NCI-H526 treated with DMSO at 0.1 percent for 48 hours (cell line): ENCODE data around the gene RNF5.
"Not testable (repeated sequence)": the region's sequence is repeated elsewhere in the genome, so short reads cannot be mapped to it uniquely, and the experiment has no call there.

ENCODE experiments used
- DNase-seq: peaks from one replicate; lab custom pipeline; 2025; lab: John Stamatoyannopoulos, UW

The RNF5 gene

DNA sequence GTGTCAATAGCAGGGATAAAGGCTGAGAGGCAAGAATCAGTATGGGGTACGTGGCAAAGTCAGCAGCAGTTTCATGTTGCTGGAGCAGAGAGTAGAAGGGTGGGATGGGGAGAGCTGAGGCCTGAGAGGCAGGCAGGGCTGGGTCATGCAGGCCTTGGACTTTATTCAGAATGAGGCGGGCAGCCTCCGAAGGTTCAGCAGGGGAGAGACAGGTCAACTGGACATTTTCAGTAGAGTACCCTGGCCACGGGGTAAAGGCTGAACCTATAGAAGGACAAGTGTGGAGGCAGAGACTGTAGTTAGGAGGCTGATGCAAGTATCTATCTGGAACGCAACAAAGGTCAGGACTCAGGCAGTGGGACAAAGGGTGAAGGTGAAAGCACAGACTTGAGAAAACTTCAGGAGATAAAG, 32.0 kb downstream of the RNF5 start:
- no peak for DNase-seq

DNA sequence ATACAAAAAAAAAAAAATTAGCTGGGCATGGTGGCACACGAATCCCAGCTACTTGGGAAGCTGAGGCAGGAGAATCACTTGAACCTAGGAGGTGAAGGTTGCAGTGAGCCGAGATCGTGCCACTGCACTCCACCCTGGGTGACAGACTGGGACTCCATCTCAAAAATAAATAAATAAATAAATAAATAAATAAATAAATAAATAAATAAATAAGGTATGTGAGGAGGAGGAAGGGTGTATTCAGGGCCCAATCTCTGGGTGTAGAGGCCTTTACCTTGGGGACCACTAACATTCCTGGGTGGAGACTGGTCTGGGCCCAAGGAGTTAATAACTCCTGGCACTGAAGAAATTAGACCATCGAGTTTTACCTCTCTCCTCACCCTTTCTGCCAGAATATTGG, 33.2 kb downstream of the RNF5 start:
- DNase-seq, result not testable (repeated sequence)

- no peak for DNase-seq
Observed at GRCh38 chr6:32212076-32212760, 34.0 kb downstream of the RNF5 start.

DNA sequence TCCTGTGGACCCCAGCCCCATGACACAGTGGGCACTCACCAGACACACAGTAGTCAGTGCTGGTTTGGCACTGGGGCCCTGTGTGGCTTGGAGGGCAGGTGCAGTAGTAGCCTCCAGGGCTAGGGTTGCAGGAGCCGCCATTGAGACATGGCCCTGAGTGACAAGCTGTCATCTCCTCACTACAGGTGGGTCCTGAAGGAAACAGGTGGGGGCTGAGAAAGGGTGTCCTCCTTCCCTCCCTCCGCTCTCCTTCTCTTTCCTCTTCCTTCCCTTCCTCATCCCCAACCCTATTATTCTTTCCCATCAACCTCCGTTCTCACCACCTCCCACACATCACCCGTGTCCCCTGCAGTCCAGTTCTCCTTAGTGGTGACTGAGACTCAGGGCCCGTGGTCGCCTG, 35.4 kb downstream of the RNF5 start:
- DNase-seq, result no peak

GRCh38 chr6:32214126-32214525, 35.9 kb downstream of the RNF5 start:
- DNase-seq, result no peak

GRCh38 chr6:32215617-32216016, 37.4 kb downstream of the RNF5 start:
- no peak for DNase-seq

DNA sequence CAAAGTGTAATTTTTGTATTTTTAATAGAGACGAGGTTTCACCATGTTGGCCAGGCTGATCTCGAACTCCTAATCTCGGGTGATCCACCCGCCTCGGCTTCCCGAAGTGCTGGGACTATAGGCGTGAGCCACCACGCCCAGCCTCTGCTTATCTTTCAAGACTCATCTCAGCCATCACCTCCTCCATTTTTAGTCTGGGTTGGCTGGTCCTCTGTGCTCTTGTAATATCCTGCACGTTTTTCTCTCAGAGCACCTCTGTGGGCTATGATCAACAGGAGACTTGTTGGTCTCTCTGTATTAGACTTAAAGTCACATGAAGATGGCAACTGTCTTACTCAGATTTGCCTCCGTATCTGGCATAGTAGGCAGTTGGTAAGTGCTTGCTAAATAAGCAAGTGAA, 38.1 kb downstream of the RNF5 start:
- no peak for DNase-seq

DNA sequence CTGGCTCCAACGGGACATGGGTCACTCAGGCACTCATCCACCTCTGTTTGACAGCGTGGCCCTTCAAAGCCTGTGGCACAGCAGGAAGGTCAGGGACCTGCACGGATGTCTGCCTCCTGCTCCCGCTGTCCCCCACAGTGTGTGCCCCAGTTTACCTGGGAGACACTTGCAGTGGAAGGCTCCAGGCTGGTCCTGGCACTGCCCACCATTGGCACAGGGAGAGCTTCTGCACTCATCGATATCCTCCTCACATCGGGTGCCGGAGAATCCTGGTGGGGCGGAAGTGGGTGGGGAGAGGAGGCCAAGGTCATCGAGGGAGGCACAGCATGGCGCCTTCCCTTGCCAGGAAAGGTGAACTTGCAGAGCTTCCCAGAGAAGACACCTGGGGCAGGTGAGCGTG, 38.8 kb downstream of the RNF5 start:
- DNase-seq, result no peak

DNA sequence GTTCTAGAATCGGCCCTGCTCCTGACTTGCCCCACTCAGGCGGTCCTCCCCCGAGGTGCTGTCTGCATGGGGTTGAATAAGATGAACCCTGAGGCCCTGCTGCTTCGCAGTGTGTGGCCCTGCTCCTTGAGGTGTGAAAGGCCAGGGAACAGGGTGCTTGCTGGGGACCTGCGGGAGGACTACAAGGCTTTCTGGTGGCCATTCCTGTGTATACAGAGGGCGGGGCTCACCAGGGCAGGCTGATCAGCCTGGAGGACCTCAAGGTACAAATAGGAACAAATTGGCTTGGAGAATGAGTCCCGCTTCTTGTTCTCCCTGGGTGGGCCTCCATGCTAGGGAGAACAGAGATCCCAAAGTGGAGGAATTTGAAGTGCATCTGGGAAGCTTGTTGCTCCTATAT, 40.0 kb downstream of the RNF5 start:
- DNase-seq, result no peak

DNA sequence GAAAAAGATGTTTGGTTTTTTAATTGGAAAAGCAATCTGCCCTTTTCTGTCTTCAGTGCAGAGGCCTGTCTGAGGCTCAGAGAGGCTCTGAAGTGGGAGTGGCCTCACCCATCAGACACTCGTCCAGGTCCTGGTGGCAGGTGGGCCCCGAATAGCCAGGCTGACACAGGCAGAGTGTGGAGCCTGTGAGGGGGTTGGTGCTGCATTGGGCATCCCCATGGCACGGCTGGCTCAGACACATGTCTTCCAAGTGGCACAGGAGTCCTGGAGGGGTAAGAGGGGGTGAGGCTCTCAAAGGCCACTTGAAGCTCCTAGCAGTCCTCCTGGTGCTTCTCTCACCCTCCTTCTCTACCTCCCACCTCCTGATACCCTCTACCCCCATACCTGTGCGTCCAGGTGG, 41.8 kb downstream of the RNF5 start:
- DNase-seq, result no peak

DNA sequence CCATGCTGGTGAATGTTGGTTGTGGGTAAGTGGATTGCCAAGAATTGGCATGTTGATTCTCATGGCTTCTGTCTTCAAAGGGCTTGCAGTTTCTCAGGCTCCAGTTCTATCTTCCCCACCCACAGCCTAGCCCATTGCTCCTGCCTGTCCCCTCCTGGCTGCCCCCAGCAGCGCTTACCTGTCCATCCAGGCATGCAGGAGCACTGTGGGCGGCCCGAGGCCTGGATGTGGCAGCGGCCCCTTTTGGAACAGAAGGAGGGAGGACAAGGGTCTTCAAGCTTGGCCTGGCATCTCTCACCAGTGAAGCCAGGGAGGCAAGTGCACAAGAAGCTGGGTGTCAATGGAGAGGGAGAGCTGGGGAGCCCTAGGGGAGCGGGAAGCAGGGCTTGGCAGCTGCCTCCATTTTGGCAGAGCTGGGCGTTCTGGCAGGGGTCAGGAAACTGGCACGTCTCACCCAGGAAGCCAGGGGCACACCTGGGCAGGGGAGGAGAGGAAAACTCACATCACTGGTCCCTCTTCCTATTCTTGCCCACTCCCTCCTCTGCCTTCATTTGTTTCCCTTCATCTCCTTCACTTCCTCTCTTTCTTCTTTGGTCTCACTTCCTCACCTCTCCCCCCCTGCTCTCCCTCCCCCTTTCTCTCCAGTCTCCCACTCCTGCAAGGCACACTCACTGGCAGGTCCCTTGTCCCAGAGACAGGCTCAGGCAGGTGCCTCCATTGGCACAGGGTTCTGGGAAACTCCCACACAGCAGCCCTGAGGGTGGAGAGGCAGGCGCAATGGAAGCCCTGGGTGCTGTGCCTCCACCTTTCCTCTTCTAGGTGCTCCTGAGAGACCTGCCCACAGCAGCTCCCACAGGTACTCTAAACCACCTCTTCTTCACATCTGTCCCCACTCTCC, 44.4 kb downstream of the RNF5 start:
- DNase-seq, result no peak

DNA sequence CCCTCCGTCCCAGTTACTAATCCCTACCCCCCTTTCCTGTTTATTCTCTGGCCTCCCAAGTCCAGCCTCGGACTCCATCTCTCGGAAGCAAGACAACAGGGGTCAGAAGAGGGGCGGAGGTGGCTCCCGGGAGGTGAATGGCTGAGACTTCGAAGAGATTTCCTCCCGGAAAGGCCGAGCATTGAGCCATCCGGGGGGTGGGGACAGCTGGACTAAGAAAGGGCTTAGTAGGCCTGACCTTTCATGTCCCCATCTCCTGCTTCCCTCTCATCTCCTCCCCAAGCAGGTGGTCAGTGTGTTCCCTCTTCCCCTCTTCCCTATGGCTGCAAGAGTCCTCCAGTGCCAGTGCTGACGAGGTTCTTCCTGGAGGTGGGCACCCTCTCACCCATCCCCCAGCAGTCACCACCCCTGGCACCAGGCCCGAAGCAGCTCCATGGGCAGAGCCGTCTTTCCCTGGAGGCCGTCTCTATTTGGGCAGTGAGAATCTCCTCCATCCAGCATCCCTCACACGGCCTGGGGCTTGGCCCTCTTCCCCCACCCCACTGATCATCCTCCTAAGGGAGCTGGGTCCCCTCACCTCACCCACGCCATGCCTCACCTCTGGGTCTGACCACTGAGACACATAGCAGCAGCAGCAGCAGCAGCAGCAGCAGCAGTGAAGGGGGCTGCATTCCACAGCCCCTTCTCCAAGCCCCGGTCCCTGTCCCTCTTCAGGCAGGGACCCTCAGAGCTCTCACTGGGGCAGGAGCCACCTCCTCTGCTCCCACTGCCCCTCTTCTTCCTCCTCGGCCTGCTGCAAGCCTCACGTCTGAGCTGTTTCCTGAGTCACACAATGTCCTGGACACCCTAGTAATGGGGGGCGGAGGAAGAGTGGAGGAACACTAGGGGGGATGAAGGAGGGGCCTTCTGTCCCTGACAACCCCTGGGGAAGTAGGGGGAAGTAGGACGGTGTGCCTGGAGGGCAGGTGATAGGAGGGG, 45.3 kb downstream of the RNF5 start, which contains the start of gene NOTCH4:
TSS of gene NOTCH4 (minus strand) at position 810 of the 978 bp plus-strand sequence. CDS start at position 671, 139 bp downstream.
- DNase-seq, result no peak

- no peak for DNase-seq
Observed at GRCh38 chr6:32224696-32225095, 46.5 kb downstream of the RNF5 start.

- DNase-seq, result no peak
Observed at GRCh38 chr6:32226434-32226833, 48.2 kb downstream of the RNF5 start.
